Neural cell (in vitro differentiated cells): ENCODE data around the gene SV2B.

Experiments
- EP300 ChIP-seq: fragments of 450-650 bp; conservative IDR thresholded peaks from 2 replicates; pipeline ENCODE4 v1.6.1; 2014; ENCODE audit warnings: antibody characterized with exemption, mild to moderate bottlenecking, moderate library complexity; ENCODE audit not compliant: poor library complexity, severe bottlenecking
- EZH2 ChIP-seq: fragments of 200-600, 300-800 bp; shearing (Covaris generic), sonication (generic); IDR thresholded peaks from 2 replicates; pipeline ENCODE4 v1.6.1; 2014; ENCODE audit warnings: antibody characterized with exemption, low read length, borderline replicate concordance, mild to moderate bottlenecking; ENCODE audit not compliant: insufficient read depth, poor library complexity, severe bottlenecking
- POLR2AphosphoS5 ChIP-seq: IDR thresholded peaks from 2 replicates; pipeline ENCODE4 v1.6.1; 2012
- RAD21 ChIP-seq: fragments of 450-650 bp; conservative IDR thresholded peaks from 2 replicates; pipeline ENCODE4 v1.6.1; 2014; ENCODE audit warnings: antibody characterized with exemption, mild to moderate bottlenecking, moderate library complexity
- SMC3 ChIP-seq: fragments of 450-650 bp; conservative IDR thresholded peaks from 2 replicates; pipeline ENCODE4 v1.6.1; 2014; ENCODE audit warnings: antibody characterized with exemption, mild to moderate bottlenecking, moderate library complexity; ENCODE audit not compliant: poor library complexity
- TAF1 ChIP-seq: IDR thresholded peaks from 2 replicates; pipeline ENCODE4 v1.6.1; 2012; ENCODE audit warnings: low read depth
- TF ChIP-seq, protein P1 (sequence below): fragments of 450-650 bp; IDR thresholded peaks from 2 replicates; pipeline ENCODE4 v1.5.1; 2014; ENCODE audit warnings: antibody characterized with exemption, mild to moderate bottlenecking, moderate library complexity; ENCODE audit not compliant: poor library complexity, severe bottlenecking
- TF ChIP-seq, protein P2 (sequence below): IDR thresholded peaks from 2 replicates; pipeline ENCODE4 v1.6.1; 2012; ENCODE audit warnings: borderline replicate concordance

DNA sequence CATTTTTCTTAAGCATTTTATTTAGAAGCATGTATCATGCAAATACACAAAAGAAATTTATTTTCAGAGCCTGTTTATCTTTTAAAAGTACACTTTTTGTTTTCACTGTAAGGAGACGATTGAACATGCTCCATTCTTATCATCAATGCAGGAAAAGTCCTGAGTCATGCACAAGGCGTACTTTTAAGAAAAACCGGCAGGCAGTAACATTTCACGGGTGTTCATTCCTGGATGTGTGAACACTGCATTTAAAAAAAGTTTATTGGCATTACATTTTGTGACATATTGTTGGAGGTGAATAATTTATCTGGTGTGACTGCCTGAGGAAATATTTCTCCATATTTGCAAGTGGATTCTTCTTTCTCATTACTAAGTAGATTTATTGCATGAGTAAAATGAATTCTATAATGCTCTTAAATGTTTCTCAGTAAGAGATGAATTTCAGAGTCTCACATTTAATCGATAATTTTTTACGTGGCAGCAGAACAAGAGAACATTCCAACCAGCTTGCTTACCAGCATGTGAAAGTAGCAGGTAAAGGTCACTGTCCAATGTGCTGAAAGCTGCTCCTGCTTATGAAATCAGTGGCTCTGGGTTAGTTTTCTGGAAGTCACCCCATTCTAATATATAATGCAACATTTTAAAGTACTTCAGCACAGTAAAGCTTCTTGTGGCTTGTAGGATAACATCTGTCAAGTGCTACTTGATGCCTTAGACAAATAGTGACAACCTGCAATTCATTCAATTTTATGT is 87.0 kb downstream of the SV2B start:
- TF ChIP-seq EP300 (no peak), RAD21 (no peak), SMC3 (no peak), EZH2 (no peak), POLR2AphosphoS5 (no peak), TAF1 (no peak)
- TF ChIP-seq, protein P1, sequence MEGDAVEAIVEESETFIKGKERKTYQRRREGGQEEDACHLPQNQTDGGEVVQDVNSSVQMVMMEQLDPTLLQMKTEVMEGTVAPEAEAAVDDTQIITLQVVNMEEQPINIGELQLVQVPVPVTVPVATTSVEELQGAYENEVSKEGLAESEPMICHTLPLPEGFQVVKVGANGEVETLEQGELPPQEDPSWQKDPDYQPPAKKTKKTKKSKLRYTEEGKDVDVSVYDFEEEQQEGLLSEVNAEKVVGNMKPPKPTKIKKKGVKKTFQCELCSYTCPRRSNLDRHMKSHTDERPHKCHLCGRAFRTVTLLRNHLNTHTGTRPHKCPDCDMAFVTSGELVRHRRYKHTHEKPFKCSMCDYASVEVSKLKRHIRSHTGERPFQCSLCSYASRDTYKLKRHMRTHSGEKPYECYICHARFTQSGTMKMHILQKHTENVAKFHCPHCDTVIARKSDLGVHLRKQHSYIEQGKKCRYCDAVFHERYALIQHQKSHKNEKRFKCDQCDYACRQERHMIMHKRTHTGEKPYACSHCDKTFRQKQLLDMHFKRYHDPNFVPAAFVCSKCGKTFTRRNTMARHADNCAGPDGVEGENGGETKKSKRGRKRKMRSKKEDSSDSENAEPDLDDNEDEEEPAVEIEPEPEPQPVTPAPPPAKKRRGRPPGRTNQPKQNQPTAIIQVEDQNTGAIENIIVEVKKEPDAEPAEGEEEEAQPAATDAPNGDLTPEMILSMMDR: no peak
- TF ChIP-seq, protein P2, sequence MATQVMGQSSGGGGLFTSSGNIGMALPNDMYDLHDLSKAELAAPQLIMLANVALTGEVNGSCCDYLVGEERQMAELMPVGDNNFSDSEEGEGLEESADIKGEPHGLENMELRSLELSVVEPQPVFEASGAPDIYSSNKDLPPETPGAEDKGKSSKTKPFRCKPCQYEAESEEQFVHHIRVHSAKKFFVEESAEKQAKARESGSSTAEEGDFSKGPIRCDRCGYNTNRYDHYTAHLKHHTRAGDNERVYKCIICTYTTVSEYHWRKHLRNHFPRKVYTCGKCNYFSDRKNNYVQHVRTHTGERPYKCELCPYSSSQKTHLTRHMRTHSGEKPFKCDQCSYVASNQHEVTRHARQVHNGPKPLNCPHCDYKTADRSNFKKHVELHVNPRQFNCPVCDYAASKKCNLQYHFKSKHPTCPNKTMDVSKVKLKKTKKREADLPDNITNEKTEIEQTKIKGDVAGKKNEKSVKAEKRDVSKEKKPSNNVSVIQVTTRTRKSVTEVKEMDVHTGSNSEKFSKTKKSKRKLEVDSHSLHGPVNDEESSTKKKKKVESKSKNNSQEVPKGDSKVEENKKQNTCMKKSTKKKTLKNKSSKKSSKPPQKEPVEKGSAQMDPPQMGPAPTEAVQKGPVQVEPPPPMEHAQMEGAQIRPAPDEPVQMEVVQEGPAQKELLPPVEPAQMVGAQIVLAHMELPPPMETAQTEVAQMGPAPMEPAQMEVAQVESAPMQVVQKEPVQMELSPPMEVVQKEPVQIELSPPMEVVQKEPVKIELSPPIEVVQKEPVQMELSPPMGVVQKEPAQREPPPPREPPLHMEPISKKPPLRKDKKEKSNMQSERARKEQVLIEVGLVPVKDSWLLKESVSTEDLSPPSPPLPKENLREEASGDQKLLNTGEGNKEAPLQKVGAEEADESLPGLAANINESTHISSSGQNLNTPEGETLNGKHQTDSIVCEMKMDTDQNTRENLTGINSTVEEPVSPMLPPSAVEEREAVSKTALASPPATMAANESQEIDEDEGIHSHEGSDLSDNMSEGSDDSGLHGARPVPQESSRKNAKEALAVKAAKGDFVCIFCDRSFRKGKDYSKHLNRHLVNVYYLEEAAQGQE: no peak
